A673 (cell line): ENCODE data around the gene POMGNT2.

Source experiments
- EZH2 ChIP-seq: fragments of 200-600 bp; sonication (generic); IDR thresholded peaks from 2 replicates; pipeline ENCODE4 v1.6.1; 2017; ENCODE audit warnings: borderline replicate concordance, low read depth, mild to moderate bottlenecking, mixed read lengths, antibody characterized with exemption, low read length; ENCODE audit not compliant: poor library complexity, severe bottlenecking
- TF ChIP-seq, protein P1 (sequence below): fragments of 300-800, 200-600 bp; sonication (generic); conservative IDR thresholded peaks from 2 replicates; pipeline ENCODE4 v1.5.1; 2017; ENCODE audit warnings: low read depth, mild to moderate bottlenecking, antibody characterized with exemption, low read length, moderate library complexity, mixed read lengths

DNA sequence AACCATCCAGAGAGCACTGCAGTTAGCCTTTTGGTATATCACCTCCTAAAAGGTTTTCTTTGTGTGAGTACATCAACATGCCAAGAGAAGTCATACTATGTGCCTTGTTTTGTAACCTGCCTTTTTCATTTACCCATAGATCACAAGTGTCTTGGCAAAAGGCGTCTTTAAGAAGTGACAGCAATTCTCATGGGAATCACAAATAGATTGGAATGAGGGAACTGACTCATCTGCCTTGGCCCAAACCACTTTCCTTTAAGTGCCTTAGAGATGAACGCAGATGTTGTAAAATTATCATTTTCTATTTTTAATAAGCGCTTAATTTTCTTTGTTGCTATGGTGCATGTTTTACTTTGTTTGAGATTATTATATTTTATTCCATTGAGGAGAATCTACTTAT lies 20.7 kb upstream of the POMGNT2 start:
- TF ChIP-seq, protein P1, sequence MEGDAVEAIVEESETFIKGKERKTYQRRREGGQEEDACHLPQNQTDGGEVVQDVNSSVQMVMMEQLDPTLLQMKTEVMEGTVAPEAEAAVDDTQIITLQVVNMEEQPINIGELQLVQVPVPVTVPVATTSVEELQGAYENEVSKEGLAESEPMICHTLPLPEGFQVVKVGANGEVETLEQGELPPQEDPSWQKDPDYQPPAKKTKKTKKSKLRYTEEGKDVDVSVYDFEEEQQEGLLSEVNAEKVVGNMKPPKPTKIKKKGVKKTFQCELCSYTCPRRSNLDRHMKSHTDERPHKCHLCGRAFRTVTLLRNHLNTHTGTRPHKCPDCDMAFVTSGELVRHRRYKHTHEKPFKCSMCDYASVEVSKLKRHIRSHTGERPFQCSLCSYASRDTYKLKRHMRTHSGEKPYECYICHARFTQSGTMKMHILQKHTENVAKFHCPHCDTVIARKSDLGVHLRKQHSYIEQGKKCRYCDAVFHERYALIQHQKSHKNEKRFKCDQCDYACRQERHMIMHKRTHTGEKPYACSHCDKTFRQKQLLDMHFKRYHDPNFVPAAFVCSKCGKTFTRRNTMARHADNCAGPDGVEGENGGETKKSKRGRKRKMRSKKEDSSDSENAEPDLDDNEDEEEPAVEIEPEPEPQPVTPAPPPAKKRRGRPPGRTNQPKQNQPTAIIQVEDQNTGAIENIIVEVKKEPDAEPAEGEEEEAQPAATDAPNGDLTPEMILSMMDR: no peak
- no peak for TF ChIP-seq EZH2
